ENCODE data around the gene ADGRB2. TPM values are rescaled to one million over a fixed set of nuclear protein-coding genes. Genes with fewer than 3 reads are reported as not detected.

The ADGRB2 gene
- total RNA-seq, 4 donors from 2014 or later, result 0.18 to 2.1 (median 0.86) TPM

DNA sequence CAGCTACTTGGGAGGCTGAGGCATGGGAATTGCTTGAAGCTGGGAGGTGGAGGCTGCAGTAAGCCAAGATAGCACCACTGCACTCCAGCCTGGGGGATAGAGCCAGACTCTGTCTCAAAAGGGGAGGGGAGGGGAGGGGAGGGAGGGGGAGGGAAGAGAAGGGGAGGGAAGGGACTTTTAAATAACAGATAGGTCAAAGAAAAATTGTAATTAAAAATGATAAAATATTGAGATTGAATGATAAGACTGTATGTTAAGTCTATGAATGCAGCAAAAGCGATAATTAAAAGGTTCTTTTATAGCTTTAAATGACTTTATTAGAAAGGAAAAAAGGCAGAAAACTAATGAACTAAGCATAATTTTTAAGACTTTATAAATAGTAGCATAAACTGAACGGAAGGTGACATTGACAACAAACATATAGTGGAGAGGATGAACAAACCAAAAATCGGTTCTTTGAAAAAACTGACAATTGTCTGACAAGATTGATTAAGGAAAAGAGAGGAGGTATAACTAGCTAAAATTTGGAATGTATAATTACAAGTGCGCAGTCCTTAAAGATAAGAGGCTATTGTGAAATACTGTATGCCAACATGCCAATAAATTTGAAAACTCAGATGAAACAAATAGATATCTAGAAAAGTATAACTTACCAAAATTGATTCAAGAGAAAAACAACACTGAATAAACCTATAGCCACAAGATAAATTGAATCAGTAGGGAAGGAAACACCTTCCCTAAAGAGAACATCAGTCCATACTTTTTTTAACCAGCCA, 43.3 kb upstream of the ADGRB2 start:
- no peak overlapping the region for H3K27ac ChIP-seq
- TF ChIP-seq POLR2A (IDR thresholded peaks at IDR 0.05), result no peak
- TF ChIP-seq CTCF (IDR thresholded peaks at IDR 0.05), result no peak
- intact Hi-C loops (cut with DNase I), result no loop called here
- H3K4me1 ChIP-seq, result peaks cover 0 to 3% (median 0%) of the 10 kb centered on the region in 3 donors
- no peaks in the 10 kb centered on the region for H3K27me3 ChIP-seq
- H3K36me3 ChIP-seq, result no peaks in the 10 kb centered on the region
- WGBS, 2 donors, result 71 to 78% methylated on average over 4 of the region's 4 CpGs
- H3K9me3 ChIP-seq, result no peaks in the 10 kb centered on the region
- no peak for DNase-seq
- H3K4me3 ChIP-seq, result no peak overlapping the region

- TF ChIP-seq POLR2A (IDR thresholded peaks at IDR 0.05), result no peak
- no peak for TF ChIP-seq CTCF (IDR thresholded peaks at IDR 0.05)
- no peaks in the 10 kb centered on the region for H3K36me3 ChIP-seq
- peaks cover 0 to 8% (median 0%) of the 10 kb centered on the region in 3 donors for H3K4me1 ChIP-seq
- H3K27ac ChIP-seq, result no peak overlapping the region
- H3K27me3 ChIP-seq, result no peaks in the 10 kb centered on the region
- DNase-seq, result no peak
- WGBS, 2 donors, result 76 to 90% methylated on average over 6 of the region's 6 CpGs
- intact Hi-C loops (cut with DNase I), result no loop called here
- H3K9me3 ChIP-seq, result no peaks in the 10 kb centered on the region
- H3K4me3 ChIP-seq, result no peak overlapping the region
Observed at GRCh38 chr1:31805318-31805717, 41.2 kb upstream of the ADGRB2 start.

DNA sequence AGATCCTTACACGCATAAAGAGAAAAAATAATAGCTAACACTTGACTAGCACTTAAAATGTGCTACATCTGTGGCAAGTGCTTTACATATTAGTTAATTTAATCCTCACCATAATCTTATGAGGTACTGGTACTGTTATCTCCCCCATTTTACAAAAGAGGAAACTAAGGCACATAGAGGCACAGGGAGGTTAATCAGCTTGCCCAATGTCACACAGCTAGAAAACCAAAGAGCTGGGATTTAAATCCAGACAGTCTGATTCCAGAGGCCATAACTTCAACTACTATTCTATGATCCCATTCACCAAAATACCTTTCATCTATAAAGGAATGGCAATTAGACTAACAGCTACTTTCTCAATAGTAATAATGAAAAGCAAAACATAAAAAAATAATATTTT, 40.0 kb upstream of the ADGRB2 start:
- TF ChIP-seq CTCF (IDR thresholded peaks at IDR 0.05) (no peak), POLR2A (IDR thresholded peaks at IDR 0.05) (no peak)
- 96% methylated on average over 1 of the region's 1 CpG for WGBS, 2 donors
- Histone ChIP-seq H3K27me3 (peaks cover 0 to 7% (median 0%) of the 10 kb centered on the region in 4 donors), H3K4me3 (no peak overlapping the region), H3K4me1 (peaks cover 0 to 8% (median 2%) of the 10 kb centered on the region in 3 donors), H3K9me3 (no peaks in the 10 kb centered on the region), H3K27ac (no peak overlapping the region), H3K36me3 (no peaks in the 10 kb centered on the region)
- intact Hi-C loops (cut with DNase I), result no loop called here
- no peak for DNase-seq

DNA sequence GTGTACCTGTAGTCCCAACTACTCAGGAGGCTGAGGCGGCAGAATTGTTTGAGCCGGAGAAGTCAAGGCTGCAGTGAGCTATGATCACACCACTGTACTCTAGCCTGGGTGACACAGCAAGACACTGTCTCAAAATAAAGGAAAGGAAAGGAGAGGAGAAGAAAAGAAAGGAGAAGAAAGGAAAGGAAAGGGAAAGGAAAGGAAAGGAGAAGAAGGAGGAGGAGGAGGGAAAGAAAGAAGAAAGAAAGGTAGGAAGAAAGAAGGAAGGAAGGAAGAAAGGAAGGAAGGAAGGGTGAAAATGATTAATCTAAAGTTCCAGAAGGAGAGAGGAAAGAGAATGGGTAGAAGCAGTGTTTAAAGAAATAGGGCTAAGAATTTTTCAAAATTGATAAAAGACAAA, 39.5 kb upstream of the ADGRB2 start:
- DNase-seq, result no peak
- H3K4me3 ChIP-seq, result no peak overlapping the region
- WGBS, 2 donors, result 96 to 100% methylated on average over 2 of the region's 2 CpGs
- peaks cover 4 to 12% (median 7%) of the 10 kb centered on the region in 3 donors for H3K4me1 ChIP-seq
- no peaks in the 10 kb centered on the region for H3K36me3 ChIP-seq
- H3K27me3 ChIP-seq, result peaks cover 0 to 9% (median 0%) of the 10 kb centered on the region in 4 donors
- intact Hi-C loops (cut with DNase I), result no loop called here
- TF ChIP-seq POLR2A (IDR thresholded peaks at IDR 0.05) (no peak), CTCF (IDR thresholded peaks at IDR 0.05) (no peak)
- H3K27ac ChIP-seq, result no peak overlapping the region
- no peaks in the 10 kb centered on the region for H3K9me3 ChIP-seq

Data from esophagus squamous epithelium (tissue), 5 donors.